ENCODE results near the gene COPS9.

DNA sequence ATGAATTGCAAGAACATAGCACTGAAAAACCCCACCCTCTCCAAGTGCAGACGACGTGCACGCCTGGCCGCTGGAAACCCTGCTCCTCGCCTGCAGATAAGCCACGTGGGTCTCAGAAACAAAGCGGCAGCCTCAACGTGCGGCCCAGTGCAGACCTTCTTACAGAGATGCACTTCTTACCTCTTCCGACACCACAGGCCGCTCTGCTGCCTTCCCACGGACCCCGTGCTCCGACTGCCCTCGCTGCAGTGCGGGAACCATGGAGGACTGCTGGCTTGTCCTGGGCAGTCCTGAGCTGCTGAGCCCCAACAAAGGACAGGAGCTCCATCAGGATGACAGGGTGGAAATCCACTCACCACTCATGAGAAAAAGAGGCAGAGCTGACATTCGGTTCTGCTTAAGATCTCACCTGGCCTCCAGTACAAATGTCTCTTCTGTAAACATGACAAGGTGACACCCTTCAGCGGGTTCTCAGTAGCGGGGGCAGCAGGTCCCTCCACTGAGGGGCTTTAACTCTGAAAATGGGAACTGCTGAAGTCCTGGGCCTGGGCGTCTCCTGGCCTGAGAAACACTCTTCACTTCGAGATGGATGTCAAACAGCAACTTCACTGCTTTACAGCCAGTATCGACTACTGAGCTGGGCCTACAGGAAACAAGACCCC is 6.2 kb downstream of the COPS9 start:
- TF ChIP-seq, protein P1, sequence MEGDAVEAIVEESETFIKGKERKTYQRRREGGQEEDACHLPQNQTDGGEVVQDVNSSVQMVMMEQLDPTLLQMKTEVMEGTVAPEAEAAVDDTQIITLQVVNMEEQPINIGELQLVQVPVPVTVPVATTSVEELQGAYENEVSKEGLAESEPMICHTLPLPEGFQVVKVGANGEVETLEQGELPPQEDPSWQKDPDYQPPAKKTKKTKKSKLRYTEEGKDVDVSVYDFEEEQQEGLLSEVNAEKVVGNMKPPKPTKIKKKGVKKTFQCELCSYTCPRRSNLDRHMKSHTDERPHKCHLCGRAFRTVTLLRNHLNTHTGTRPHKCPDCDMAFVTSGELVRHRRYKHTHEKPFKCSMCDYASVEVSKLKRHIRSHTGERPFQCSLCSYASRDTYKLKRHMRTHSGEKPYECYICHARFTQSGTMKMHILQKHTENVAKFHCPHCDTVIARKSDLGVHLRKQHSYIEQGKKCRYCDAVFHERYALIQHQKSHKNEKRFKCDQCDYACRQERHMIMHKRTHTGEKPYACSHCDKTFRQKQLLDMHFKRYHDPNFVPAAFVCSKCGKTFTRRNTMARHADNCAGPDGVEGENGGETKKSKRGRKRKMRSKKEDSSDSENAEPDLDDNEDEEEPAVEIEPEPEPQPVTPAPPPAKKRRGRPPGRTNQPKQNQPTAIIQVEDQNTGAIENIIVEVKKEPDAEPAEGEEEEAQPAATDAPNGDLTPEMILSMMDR (conservative IDR thresholded peaks at IDR 0.05; ENCODE audit: low read depth, low read length) = no peak
- TF ChIP-seq EZH2 (IDR thresholded peaks at IDR 0.05; ENCODE audit: low read length, unreplicated experiment) (no peak), EZH2phosphoT487 (IDR thresholded peaks at IDR 0.05; ENCODE audit: borderline replicate concordance, low read length) (no peak)

Data from PC-3 (cell line).